Measurements from ENCODE around the gene PPFIA3.

Gene PPFIA3

DNA sequence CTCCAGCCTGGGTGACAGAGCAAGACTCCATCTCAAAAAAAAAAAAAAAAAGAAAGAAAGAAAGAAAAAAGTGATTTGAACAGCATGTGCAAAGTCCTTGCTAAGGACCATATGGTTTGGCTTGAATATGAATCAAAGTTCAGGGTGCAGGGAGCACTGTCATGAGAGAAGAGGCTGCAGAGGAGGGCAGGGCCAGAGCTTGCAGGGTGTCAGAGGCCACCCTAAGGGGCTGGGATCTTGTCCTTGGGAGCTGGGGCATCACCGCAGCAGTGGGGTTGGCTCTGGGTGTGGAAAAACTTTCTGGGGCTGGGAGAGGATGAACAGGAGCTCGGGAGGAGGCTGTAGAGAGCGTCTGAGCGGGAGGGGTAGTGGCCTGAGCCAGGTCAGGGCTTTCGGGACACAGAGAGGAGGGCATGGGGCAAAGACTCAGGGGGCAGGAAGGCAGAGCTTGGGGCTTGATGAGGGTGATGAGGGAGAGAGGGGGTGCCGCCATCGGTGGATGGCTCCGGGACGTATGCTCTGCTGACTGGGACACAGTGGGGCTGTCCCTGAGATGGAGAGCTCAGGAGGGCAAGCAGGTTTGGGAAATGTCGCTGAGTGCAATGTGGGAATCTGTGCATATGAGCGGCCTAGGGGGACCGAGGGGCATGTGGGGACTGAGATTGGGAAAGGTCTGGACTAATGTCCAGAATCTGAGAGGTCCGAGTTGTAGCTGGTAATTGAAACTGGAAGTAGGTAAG is 41.3 kb downstream of the PPFIA3 start:
- no peak for TF ChIP-seq GATA2 (IDR thresholded peaks at IDR 0.05; ENCODE audit: low read depth, low read length)
- no peak for TF ChIP-seq GATA3 (IDR thresholded peaks at IDR 0.05; ENCODE audit: low read depth, low read length)

GRCh38 chr19:49161987-49162386 is 42.6 kb downstream of the PPFIA3 start:
- TF ChIP-seq GATA2 (IDR thresholded peaks at IDR 0.05; ENCODE audit: low read depth, low read length) = no peak

GRCh38 chr19:49165111-49165750 is 45.9 kb downstream of the PPFIA3 start:
- TF ChIP-seq GATA3 (IDR thresholded peaks at IDR 0.05; ENCODE audit: low read depth, low read length) = no peak
- no peak for TF ChIP-seq GATA2 (IDR thresholded peaks at IDR 0.05; ENCODE audit: low read depth, low read length)

DNA sequence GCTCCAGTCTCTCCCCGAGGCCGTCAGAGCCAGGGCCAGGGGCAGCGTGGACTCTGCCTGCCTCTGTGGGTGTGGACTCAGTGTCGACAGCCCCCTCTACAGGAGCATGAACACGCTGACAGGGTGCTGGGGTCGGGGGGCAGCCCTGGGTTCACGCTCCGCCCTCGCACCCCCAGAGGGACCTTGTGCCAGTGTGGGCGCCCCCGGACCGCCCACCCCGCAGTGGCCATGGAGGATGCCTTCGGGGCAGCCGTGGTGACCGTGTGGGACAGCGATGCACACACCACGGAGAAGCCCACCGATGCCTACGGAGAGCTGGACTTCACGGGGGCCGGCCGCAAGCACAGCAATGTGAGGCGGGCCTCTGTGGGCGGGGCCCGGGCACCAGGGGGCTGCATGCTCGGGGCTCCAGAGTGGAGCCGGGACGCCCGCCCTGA is 46.5 kb downstream of the PPFIA3 start:
- TF ChIP-seq GATA3 (IDR thresholded peaks at IDR 0.05; ENCODE audit: low read depth, low read length) (no peak), GATA2 (IDR thresholded peaks at IDR 0.05; ENCODE audit: low read depth, low read length) (no peak)

- TF ChIP-seq GATA3 (IDR thresholded peaks at IDR 0.05; ENCODE audit: low read depth, low read length) (no peak), GATA2 (IDR thresholded peaks at IDR 0.05; ENCODE audit: low read depth, low read length) (no peak)
Measured at GRCh38 chr19:49167857-49168409, 48.6 kb downstream of the PPFIA3 start.

DNA sequence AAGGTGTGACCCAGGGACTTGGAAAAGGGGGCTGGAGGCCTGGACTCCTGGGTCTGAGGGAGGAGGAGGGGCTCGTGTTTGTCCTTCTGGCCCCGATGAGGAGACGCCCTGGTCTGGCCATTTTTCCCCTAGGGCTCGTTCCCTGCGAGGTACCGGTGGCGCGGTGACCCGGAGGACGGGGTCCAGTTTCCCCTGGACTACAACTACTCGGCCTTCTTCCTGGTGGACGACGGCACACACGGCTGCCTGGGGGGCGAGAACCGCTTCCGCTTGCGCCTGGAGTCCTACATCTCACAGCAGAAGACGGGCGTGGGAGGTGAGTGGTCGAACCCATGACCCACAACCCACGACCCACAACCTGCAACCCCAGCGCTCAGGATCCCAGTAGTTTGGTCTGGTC is 49.1 kb downstream of the PPFIA3 start:
- no peak for TF ChIP-seq GATA2 (IDR thresholded peaks at IDR 0.05; ENCODE audit: low read depth, low read length)
- no peak for TF ChIP-seq GATA3 (IDR thresholded peaks at IDR 0.05; ENCODE audit: low read depth, low read length)

- no peak for TF ChIP-seq GATA3 (IDR thresholded peaks at IDR 0.05; ENCODE audit: low read depth, low read length)
Measured at GRCh38 chr19:49173198-49173597, 53.9 kb downstream of the PPFIA3 start.

- TF ChIP-seq GATA3 (IDR thresholded peaks at IDR 0.05; ENCODE audit: low read depth, low read length) = no peak
- TF ChIP-seq GATA2 (IDR thresholded peaks at IDR 0.05; ENCODE audit: low read depth, low read length) = no peak
Measured at GRCh38 chr19:49180659-49181058, 61.3 kb downstream of the PPFIA3 start.

- TF ChIP-seq GATA3 (IDR thresholded peaks at IDR 0.05; ENCODE audit: low read depth, low read length) (no peak), GATA2 (IDR thresholded peaks at IDR 0.05; ENCODE audit: low read depth, low read length) (no peak)
Measured at GRCh38 chr19:49182848-49183375, 63.6 kb downstream of the PPFIA3 start.

GRCh38 chr19:49186108-49186507 is 66.8 kb downstream of the PPFIA3 start:
- TF ChIP-seq GATA3 (IDR thresholded peaks at IDR 0.05; ENCODE audit: low read depth, low read length) = no peak
- TF ChIP-seq GATA2 (IDR thresholded peaks at IDR 0.05; ENCODE audit: low read depth, low read length) = no peak

DNA sequence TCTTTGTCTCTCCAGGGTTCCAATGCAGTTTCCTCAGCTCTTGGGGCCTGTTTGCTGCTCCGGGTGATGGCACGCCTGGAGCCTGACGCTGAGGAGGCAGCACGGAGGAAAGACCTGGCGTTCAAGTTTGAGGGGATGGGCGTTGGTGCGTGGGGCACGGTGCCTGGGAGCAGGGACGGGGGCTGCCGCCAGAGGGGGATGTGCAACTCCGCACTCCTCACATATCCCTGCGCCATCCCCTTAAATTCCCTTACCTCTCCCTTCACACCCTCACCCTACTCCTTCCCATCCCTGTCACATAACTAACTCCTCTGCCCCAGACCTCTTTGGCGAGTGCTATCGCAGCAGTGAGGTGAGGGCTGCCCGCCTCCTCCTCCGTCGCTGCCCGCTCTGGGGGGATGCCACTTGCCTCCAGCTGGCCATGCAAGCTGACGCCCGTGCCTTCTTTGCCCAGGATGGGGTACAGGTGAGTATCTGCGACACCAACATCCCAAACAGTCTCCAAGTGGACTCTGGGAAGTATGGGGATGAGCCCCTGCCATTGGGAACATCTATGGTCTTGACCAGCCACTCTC is 69.4 kb downstream of the PPFIA3 start:
- no peak for TF ChIP-seq GATA3 (IDR thresholded peaks at IDR 0.05; ENCODE audit: low read depth, low read length)
- no peak for TF ChIP-seq GATA2 (IDR thresholded peaks at IDR 0.05; ENCODE audit: low read depth, low read length)

DNA sequence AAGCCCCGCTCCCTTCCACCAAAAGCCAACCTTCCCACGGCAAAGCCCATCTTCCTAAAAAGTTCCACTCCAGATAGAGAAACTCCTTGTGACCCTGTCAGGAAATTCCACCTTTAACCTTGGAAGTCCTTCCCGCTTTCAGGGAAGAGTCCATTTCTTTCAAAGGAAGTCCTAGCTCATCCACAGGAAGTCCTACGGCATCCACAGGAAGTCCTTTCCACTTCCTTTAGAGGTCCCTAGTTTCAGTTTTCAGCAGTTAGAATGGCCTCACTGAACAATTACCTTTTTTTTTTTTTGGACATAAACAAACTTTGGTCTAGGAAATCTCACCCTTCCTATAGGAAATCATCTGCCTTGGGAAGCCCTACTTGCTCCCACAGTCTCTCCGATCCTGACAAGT is 69.9 kb downstream of the PPFIA3 start:
- TF ChIP-seq GATA3 (IDR thresholded peaks at IDR 0.05; ENCODE audit: low read depth, low read length) (no peak), GATA2 (IDR thresholded peaks at IDR 0.05; ENCODE audit: low read depth, low read length) (no peak)

GRCh38 chr19:49190781-49191180 is 71.4 kb downstream of the PPFIA3 start:
- TF ChIP-seq GATA2 (IDR thresholded peaks at IDR 0.05; ENCODE audit: low read depth, low read length) = no peak
- TF ChIP-seq GATA3 (IDR thresholded peaks at IDR 0.05; ENCODE audit: low read depth, low read length) = no peak

DNA sequence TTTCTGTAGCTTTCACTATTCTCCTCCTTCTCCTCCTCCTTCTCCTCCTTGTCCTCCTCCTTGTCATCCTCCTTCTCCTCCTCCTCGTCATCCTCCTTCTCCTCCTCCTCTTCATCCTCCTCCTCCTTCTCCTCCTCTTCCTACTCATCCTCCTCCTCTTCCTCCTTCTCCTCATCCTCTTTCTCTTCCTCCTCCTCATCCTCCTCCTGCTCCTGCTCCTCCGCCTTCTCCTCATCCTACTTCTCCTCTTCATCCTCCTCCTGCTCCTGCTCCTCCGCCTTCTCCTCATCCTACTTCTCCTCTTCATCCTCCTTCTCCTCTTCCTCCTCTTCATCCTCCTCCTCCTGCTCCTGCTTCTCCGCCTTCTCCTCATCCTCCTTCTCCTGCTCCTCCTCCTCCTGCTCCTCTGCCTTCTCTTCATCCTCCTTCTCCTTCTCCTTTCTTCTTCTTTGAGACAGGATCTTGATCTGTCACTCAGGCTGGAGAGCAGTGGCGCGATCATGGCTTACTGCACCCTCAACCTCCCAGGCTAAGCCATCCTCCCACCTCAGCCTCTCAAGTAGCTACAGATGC is 74.6 kb downstream of the PPFIA3 start:
- TF ChIP-seq GATA2 (IDR thresholded peaks at IDR 0.05; ENCODE audit: low read depth, low read length) (no peak), GATA3 (IDR thresholded peaks at IDR 0.05; ENCODE audit: low read depth, low read length) (no peak)

Data from SH-SY5Y (cell line).